GM18517 (cell line): ENCODE data around the gene GOSR2.
"Not testable (repeated sequence)": the region's sequence is repeated elsewhere in the genome, so short reads cannot be mapped to it uniquely, and the experiment has no call there.

Experiments used
- ATAC-seq: cut with Tn5 transposase; IDR thresholded peaks from one replicate; pipeline ENCODE4 v1.9.1; 2021; ENCODE audit warnings: mild to moderate bottlenecking, moderate library complexity; ENCODE audit not compliant: unreplicated experiment

The GOSR2 gene

DNA sequence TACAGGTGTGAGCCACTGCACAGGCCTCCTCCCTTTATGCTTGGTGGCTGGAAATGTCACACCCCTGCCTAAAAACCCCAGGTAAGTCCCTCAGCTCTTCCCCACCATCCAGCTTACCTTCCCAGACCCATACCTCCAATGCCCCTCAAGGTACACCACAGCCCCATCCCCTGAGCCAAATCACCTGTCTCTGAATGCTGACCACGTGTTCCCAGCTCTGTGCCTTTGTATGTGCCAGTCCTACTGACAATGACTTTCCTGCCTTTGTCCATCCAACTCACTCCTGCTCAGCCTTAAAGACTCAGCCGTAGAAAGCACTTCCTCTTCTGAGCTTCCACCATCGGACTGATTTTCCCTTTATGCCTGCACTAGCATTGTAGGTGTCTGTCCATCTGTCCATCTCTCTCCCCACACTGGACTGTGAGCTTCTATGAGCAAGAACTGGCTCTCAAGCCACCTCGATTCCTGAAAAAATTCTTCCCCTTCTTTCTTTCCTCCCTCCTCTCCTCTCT is 30.7 kb upstream of the GOSR2 start:
- no peak for ATAC-seq

DNA sequence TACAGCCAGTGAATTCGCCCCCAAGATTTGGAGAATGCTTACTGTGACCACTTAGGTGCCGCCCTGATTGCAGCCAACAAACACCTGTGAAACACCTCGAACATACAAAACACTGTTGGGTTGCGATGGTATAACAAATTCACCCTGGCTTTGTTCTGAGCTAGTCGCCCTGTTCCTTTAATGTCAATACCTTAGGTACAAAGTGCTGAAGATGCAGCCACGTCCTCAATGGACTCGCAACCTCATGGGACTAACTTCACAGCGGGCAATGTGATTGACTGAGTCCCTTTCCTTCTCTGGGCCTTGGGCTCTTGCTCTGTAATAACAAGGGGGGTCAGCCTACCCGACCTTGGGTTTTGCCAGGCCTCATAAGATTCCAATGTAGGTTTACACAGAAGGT is 28.9 kb upstream of the GOSR2 start:
- no peak for ATAC-seq

DNA sequence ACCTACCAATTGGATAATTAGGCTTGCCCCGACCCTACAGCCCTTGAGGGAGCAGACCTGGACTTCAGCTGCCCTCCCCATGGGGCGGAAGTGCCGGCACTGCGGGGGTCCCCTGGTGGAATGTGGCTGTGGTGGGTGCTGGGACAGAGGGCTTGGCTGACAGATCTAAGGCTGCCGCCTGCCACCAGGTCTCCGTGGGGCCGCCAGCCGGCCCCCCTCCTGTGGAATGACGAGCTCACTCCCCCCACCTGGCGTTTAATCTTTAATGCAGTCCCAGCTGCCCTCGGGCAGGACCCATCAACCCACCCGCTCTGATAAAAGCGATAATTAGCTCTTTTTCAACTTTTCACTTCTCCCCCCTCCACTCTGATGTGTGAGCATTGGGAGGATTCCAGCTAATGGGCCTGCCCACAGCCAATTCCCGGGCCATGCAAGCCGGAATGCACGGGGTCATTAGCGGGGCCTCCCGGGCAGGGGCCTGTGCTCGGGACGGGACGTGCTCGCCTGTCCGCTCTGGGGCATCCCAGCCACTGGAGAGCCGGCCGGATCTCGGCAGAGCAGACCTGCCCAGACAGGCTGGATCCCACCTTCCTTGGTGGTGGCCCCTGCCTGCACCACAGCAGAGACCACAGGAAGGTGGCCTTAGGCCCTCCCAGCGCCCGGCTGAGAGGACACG is 28.3 kb upstream of the GOSR2 start:
- no peak for ATAC-seq

DNA sequence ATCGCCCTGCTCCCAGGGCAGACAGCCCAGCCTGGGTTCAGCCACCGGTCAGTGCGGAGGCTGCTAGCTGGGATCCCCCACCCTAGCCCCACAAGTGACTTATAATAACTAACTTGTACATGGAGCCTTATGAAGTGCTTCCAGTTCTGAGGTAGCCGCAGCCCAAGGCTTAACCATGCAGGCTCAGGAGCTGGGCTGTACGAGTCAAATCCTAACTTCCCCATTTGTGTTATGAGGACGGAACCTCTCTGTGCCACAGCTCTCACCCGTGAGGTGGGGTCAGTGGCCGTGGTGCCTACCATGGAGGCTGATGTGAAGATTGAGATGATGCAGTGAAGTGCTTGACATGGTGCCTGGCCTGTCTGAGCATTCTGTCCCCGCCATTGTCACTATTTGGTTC is 27.8 kb upstream of the GOSR2 start:
- ATAC-seq, result no peak

DNA sequence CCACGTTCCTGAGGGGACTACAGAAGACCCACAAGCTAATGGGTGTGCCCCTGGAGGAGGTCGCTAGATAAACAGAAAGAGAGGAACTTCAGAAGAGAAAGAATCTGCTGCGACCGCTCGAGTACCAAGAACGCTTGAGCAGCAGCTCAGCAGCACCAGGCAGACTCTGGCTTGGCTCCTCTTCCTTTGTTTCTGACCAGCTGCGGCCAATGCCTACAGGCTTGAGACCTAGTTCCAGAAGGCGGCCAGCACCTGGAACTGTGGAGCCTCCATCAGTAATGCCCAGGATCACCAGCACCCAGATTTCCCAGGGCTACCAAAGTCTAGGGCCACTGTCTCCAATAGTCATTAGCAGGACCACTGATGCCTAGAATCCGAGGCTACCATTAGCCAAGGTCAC is 26.0 kb upstream of the GOSR2 start:
- ATAC-seq, result no peak

DNA sequence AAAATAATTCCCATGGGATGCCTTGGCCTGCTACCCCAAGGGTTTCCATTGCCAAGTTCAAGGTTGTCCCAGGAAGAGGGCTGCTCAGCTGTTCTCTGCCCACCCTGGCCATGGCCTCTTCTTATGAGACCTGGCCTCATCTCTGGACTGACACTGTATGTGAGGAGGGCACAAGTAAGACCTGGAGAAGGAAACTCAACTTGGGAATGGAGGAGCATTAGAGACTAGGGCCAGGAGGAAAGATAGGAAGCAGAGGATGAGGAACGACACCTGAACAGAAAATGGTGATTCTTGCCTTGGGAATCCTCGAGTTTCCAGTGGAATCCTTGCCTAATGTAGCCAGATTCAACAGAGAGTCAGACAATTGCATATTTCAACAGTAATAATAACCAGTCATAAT is 24.6 kb upstream of the GOSR2 start:
- no peak for ATAC-seq

DNA sequence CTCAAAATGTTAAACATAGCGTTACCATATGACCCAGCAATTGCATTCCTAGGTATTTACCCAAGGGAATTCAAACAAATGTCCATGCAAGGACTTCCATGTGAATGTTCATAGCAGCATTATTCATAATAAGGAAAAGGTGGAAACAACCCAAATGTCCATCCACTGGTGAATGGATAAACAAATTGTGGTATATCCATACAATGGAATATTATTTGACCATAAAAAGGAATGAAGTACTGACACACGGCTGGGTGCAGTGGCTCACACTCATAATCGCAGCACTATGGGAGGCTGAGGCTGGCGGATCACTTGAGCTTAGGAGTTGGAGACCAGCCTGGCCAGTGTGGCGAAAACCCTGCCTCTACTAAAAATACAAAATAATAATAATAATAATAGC is 24.1 kb upstream of the GOSR2 start:
- ATAC-seq, result no peak

DNA sequence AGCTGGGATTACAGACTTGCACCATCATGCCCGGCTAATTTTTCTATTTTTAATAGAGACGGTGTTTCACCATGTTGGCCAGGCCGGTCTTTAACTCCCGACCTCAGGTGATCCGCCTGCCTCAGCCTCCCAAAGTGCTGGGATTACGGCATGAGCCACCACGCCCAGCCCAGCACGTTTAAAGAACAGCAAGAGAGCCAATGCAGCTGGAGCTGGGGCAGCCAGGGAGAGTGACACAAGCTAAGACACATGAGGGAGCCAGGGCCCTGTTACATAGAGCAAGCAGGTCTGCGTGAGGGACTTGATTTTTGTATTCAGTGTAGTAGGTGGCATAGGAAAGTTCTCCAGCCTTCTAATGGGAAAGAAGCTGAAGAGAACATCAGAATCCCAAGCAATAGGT is 21.7 kb upstream of the GOSR2 start:
- no peak for ATAC-seq

DNA sequence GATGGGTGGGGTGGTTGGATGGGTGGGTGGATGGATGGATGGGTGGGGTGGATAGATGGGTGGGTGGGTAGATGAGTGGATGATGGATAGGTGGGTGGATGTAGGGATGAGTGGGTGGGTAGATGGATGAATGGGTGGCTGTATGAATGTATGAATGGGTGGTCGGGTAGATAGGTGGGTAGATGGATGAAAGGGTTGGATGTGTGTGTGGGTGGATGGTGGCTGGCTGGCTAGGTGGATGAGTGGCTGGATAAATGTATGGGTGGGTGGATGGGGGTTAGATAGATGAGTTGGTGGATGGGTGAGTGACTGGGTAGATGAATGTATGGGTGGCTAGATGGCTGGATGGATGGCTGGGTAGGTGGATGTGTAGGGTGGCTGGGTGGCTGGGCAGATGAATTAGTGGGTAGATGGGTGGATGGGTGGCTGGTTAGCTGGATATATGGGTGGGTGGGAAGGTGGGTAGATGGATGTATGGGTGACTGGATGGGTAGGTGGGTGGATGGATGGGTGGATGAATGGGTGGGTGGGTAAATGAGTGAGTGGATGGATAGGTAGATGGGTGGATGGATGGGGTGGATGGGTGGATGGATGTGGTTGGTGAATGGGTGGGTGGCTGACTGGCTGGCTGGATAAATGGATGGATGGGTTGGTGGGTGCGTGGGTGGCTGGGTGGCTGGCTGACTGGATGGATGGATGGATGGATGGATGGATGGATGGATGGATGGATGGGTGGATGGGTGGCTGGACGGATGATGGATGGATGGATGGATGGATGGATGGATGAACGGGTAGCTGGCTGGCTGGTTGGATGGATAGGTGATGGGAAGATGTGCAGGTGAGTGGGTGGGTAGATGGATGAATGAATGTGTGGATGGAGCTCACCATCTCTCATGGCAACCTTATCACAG is 18.9 kb upstream of the GOSR2 start:
- no peak for ATAC-seq

DNA sequence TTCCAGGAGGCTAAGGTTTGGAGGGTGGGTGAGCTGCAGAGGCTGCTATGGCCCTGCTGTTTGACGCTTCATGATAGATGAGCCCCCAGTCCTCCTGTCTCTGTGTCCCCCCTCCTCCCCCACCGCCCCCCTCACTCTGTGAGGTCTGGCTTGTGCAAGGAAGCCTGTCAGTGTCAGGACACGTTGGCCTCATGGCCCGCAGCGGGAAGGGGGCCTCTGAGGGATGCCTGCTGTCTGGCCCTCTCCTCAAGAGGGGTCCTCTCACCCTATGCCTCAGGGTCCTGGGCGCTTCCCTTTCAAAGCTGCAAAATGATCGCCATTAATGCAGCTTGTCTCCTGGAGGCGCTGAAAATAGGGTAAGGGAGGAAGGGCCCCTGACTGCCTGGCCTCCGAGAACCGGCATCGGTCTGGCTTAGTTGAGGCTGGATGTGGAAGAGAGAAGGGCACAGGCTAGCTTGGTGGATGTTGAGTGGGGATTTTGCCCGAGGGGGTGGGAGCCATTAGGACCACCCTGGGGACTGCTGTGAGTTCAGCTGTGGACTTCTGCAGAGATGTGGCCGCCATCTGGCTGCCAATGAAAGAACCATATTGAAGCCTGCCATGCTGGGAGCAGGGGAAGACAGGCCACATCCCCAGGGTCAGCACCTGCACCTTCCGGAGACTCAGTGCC is 14.8 kb upstream of the GOSR2 start:
- ATAC-seq, result no peak

DNA sequence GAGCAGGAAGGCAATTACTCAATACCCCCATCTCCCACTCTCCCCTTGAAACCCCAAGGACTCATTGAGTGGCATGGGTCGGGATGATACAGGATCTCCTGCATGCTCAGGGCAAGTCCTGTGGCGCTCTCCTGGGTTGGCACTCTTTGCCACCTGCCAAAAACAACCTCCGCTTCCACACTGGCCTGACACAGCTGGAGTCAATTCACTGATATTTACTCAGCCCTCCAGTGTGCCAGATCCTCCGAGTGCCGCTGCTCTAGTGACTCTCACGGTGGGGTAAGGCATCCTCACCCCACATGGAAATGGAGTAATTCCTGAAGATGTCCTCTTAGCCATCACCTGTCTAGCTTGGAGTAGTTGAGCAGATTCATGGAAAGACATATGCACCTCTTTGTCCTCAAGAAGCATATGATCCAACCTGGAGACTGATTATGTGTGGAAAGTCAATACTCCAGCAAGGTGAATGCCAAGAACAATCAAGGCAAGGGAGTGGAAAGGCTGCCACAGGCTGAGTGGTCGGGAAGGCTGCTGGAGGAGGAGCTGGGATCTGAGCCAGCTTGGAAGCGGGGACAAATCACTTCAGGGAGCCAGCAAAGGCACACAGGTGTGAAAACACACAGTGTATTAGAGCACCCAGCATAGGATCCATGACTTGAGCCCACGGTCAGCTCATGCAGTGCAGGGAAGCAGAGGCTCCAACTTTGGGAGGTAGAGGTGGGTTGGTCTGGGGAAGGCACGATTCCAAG is 12.6 kb upstream of the GOSR2 start:
- ATAC-seq, result no peak

DNA sequence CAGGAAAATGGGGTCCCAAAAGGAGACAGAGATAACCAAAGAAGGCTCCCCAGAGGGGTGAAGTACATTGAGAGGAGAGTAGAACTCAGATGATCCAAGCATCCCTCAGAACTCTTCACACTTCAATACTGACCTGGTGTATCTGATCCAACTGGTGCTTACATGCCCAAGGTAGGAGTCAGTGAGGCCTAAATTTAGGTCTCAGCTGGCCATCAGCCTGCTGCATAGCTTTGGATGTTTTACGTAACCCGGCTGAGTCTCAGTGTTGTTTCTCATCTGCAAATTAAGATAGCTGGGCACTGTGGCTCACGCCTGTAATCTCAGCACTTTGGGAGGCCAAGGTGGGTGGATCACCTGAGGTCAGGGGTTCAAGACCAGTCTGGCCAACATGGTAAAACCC is 11.6 kb upstream of the GOSR2 start:
- ATAC-seq, result no peak

DNA sequence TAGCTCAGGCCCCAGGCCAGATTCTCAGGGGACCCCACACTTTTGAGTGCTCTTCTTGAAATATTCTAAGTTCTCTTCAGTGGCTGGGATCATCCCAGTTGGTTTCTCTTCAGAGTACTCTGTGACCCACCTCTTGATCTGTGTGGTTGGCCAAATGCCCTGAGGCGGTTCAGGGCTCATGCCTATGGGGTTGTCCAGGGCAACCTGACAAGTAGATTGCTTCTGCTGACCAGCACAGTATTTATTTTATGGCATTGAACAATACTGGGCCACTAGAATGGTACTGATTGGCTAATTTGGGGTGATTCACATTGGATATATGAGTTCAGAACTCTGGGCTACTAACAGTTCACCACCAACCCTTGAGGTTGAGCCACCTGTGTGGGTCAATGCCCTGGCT is 7.4 kb upstream of the GOSR2 start:
- no peak for ATAC-seq

DNA sequence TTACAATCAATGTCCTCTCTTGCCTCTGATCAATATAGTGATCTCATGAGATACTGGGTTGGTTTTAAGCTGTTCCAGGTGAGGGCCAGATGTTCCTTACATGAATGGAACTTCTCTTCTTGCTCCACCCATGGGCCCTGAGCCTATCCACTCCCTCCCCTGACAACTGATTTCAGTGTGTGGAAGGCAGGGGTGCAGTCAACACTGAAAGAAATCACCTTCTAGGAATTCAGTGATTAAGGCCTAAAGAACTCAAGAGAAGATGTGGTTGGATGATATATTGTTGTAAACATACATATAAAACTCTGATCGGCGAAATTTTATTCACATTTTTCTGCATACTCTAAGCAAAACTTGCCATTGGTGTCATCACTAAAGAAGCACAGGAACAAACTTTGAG is 6.7 kb upstream of the GOSR2 start:
- no peak for ATAC-seq

DNA sequence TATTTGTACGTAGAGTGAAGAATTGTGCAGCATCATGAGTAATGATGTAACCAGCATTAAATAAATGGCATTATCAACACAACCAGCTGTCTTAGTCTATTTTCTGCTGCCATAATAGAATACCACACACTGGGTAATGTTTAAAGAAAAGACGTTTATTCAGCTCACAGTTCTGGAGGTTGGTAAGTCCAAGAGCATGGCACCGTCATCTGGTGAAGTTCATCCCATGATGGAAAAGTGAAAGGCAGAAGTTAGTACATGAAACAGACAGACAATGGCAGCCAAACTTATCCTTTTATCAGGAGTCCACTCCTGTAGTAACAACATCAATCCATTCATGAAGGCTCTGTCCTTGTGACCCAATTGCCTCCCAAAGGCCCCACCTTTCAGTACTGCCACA is 6.3 kb upstream of the GOSR2 start:
- no peak for ATAC-seq

DNA sequence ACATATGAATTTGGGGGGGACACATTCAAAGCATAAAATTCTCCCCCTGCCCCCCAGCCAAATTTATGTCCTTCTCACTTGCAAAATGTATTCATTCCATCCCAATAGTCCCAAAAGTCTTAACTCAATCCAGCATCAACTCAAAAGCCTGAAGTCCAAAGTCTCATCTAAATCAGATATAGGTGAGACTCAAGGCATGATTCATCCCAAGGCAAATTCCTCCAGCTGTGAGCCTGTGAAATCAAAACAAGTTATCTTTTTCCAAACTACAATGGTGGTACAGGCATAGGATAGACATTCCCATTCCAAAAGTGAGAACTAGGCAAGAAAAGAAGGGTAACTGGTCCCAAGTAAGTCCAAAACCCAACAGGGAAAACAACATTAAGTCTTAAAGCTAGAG is 5.9 kb upstream of the GOSR2 start:
- no peak for ATAC-seq

DNA sequence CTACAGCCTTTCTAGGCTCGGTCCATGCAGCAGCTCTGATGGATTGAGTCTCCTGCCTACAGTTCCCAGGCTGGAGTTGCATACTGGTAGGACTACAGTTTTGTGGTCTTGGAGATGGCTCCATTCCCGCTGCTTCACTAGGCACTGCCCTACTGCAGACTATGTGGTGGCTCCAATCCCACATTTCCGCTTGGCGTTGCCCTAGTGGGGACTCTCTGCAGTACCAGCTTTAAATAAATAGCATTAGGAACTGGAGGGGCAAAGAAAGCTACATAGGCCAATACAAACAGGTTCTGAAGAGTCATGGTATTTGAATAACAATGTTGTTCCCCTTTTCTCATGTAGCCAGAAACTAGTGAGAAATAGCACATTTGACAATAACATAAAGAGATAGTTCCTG is 5.4 kb upstream of the GOSR2 start:
- ATAC-seq, result no peak

DNA sequence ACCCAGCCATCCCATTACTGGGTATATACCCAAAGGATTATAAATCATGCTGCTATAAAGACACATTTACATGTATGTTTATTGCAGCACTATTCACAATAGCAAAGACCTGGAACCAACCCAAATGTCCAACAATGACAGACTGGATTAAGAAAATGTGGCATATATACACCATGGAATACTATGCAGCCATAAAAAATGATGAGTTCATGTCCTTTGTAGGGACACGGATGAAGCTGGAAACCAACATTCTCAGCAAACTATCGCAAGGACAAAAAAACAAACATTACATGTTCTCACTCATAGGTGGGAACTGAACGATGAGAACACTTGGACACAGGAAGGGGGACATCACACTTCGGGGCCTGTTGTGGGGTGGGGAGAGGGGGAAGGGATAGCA is 998 bp upstream of the GOSR2 start:
- ATAC-seq, result not testable (repeated sequence)

DNA sequence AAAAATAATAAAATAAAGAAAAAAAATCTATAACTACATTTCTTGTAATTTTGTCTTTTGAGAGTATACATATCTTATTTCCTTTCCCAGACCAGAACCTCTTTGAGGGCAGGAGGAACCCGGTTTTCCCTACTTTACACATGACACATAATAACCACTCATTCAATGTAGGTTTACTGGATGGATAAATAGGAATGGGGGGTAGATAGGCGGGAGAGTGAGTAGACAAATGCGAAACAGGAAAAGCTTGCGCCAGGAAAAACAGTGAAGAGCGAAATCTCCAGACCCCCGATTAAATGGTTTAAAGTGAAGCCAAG is 515 bp upstream of the GOSR2 start:
- no peak for ATAC-seq

DNA sequence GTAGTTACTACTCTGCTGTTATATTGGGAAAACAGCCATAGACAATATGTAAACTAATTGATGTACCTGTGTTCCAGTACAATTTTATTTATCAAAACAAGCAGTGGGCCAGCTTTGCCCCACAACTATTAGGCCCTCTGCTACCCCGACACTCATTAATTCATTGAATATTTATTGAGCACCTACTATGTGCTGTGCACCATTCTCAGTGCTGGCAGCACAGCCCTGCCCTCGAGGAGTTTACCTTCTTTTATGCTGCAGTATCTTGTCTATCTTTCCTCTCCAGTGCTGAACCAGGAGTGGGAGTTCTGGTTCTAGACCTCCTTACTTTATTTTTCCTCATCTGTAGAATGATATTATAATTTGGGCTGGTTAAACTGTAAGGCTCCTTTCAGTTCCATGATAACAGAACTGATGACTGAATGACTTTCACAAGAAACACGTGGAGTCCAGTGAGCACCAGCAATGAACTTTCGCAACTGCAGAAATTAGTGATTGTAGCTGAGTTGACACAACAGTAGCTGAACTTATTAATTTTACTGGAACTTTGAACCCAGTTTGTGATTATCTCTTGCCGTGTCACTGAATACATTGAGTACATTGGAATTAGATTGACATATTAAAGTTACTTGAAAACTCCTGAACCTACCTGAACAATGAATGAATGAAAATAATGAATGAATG is 2.4 kb downstream of the GOSR2 start:
- no peak for ATAC-seq
